Esophagus squamous epithelium (tissue), 4 donors: ENCODE data around the gene VTCN1.

Experiments
- POLR2A ChIP-seq, 4 donors: fragments of 450-650 bp; IDR thresholded peaks; one replicate each; pipeline ENCODE4 v1.6.1; 2017; ENCODE audit warnings: antibody characterized with exemption in 4 of 4, mild to moderate bottlenecking in 4 of 4, moderate library complexity in 3 of 4
- TF ChIP-seq, protein P1 (sequence below), 6 experiments: fragments of 450-650 bp in 4 of 6; fragments of 200-600 bp in 2 of 6; sonication (generic) in 2 of 6; IDR thresholded peaks; one replicate each; pipeline ENCODE4 v1.5.1; 2016 to 2019; ENCODE audit warnings: antibody characterized with exemption in 6 of 6, mild to moderate bottlenecking in 4 of 6, moderate library complexity in 4 of 6

DNA sequence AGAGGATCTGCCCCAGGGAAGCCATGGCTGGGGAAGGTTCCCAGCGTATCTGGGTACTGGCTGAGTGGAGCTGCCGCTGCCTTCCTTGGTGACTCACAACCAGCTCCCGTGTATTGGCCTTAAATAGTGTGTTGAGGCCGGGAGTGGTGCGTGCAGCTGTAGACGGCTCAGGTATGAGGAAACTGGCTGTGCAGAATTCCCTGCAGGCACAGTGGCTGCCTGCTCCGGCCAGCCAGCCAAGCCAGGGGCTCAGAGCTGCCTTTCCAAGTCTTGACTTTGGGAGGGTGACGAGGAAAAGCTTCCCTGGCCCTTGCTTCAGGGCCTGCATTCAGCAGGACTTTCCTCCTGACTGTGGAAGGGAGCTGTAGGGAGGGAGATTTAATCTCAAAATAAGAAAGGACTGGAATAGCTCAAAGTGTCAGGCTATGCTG, at the start of gene VTCN1:
- TF ChIP-seq, protein P1, sequence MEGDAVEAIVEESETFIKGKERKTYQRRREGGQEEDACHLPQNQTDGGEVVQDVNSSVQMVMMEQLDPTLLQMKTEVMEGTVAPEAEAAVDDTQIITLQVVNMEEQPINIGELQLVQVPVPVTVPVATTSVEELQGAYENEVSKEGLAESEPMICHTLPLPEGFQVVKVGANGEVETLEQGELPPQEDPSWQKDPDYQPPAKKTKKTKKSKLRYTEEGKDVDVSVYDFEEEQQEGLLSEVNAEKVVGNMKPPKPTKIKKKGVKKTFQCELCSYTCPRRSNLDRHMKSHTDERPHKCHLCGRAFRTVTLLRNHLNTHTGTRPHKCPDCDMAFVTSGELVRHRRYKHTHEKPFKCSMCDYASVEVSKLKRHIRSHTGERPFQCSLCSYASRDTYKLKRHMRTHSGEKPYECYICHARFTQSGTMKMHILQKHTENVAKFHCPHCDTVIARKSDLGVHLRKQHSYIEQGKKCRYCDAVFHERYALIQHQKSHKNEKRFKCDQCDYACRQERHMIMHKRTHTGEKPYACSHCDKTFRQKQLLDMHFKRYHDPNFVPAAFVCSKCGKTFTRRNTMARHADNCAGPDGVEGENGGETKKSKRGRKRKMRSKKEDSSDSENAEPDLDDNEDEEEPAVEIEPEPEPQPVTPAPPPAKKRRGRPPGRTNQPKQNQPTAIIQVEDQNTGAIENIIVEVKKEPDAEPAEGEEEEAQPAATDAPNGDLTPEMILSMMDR (IDR thresholded peaks at IDR 0.05) = no peak
- no peak for TF ChIP-seq POLR2A (IDR thresholded peaks at IDR 0.05)
